Psoas muscle (tissue), 8 donors: ENCODE data around the gene MATN1. TPM values are rescaled to one million over a fixed set of nuclear protein-coding genes. Genes with fewer than 3 reads are reported as not detected.
A peak's percentile ranks its signal among the peaks of the same experiment; 100 is the strongest.

Experiments
- ATAC-seq, 4 donors: fragments of 200-7000 bp; cut with Tn5 transposase; one replicate each; pipeline ENCODE4 v1.9.1; 2020; ENCODE audit warnings: moderate library complexity in 3 of 4, mild to moderate bottlenecking in 2 of 4
- DNase-seq, 2 donors: peaks; one replicate each; pipeline ENCODE4 v3.0.0-alpha.2; 2020
- H3K27ac ChIP-seq: fragments of 200-600 bp; one replicate; pipeline ENCODE4 v1.8.0; 2022
- H3K27me3 ChIP-seq, 3 donors: fragments of 200-600 bp in 1 of 3; one replicate each; pipeline versions ENCODE4 v1.6.1 to v1.8.0; 2013 to 2022; ENCODE audit warnings: low read length in 2 of 3, mild to moderate bottlenecking in 2 of 3, moderate library complexity in 1 of 3; ENCODE audit not compliant: insufficient read depth in 3 of 3
- H3K36me3 ChIP-seq, 2 donors: fragments of 200-600 bp in 1 of 2; one replicate each; pipeline versions ENCODE4 v1.6.1 to v1.8.0; 2013 to 2022; ENCODE audit warnings: low read depth in 1 of 2, mild to moderate bottlenecking in 1 of 2, moderate library complexity in 1 of 2; ENCODE audit not compliant: insufficient read depth in 1 of 2
- H3K4me1 ChIP-seq: fragments of 200-600 bp; one replicate; pipeline ENCODE4 v1.8.0; 2022
- H3K4me3 ChIP-seq: fragments of 200-600 bp; one replicate; pipeline ENCODE4 v1.8.0; 2022; ENCODE audit warnings: mild to moderate bottlenecking
- H3K9me3 ChIP-seq: fragments of 200-600 bp; one replicate; pipeline ENCODE4 v1.8.0; 2022
- CTCF ChIP-seq: fragments of 200-600 bp; IDR thresholded peaks from one replicate; pipeline ENCODE4 v1.8.0; 2022; ENCODE audit warnings: antibody characterized with exemption
- WGBS, 3 donors: extraction: QIAGEN DNeasy Blood & Tissue Kit; methylation state at CpG; one replicate each; pipeline versions ENCODE4 v1.1.6 to v1.1.7; 2013; 5-methylcytosine and 5-hydroxymethylcytosine counted together
- intact Hi-C, 2 donors: fragments of 100-400 bp; cut with DNase I; formaldehyde crosslinking; loops; one replicate each; pipeline versions ENCODE4 v1.11.0 to v1.14.2; 2022
- polyA plus RNA-seq, 3 donors: library from polyadenylated mRNA; stranded (reverse); fragments of 200-250 nt; gene quantifications; one replicate each; pipeline ENCODE4 v1.2.3, GENCODE V29; 2013
- total RNA-seq, 4 donors: library from RNA; stranded (reverse); fragmentation: NEBNext Ultra II Directional in 2 of 4; extraction: Animal tissue kit (Norgen Biotek cat#: 25700) in 2 of 4; gene quantifications; one replicate each; pipeline versions ENCODE4 v1.2.1 to v1.2.4, GENCODE V29; 2021 to 2023
- donor health status: healthy with polysubstance abuse.
- donor health status: DM: no; HTN: no; CAD: no; lungs with moderate emphysema.
- donor health status: Bipolar disorder and iron deficiency.
- donor health status: healthy.
- donor health status: DM: yes; HTN: yes; CAD: no.
- donor health status: DM: no; HTN: no; CAD: no.
- donor health status: DM: no; HTN: no; CAD: no.
- donor health status: DM: yes; HTN: yes; CAD: no.

Gene MATN1
- total and polyA plus RNA-seq, 7 donors, result 0.03 to 0.07 (median 0.04) TPM; not detected in 4

- H3K27ac ChIP-seq, result no peak overlapping the region
- no peak overlapping the region for H3K4me3 ChIP-seq
- H3K4me1 ChIP-seq, result no peaks in the 10 kb centered on the region
- intact Hi-C loops, result no loop called here
- H3K27me3 ChIP-seq, result peaks cover 0 to 5% (median 2%) of the 10 kb centered on the region in 3 donors
- H3K36me3 ChIP-seq, result no peaks in the 10 kb centered on the region
- DNase-seq, result no peak
- no peaks in the 10 kb centered on the region for H3K9me3 ChIP-seq
- WGBS, 3 donors, result 55 to 82% (median 65%) methylated on average over 3 of the region's 3 CpGs
- no peak for ATAC-seq
- no peak for TF ChIP-seq CTCF
These were observed 45.2 kb downstream of the MATN1 start for GRCh38 chr1:30678209-30678608.

- H3K36me3 ChIP-seq, result no peaks in the 10 kb centered on the region
- no peak overlapping the region for H3K27ac ChIP-seq
- no peak for TF ChIP-seq CTCF
- no peaks in the 10 kb centered on the region for H3K9me3 ChIP-seq
- H3K4me3 ChIP-seq, result no peak overlapping the region
- H3K4me1 ChIP-seq, result no peaks in the 10 kb centered on the region
- intact Hi-C loops, result no loop called here
- peaks cover 0 to 4% (median 0%) of the 10 kb centered on the region in 3 donors for H3K27me3 ChIP-seq
- 89 to 90% (median 90%) methylated on average over 2 of the region's 2 CpGs for WGBS, 3 donors
- DNase-seq (no peak), ATAC-seq (no peak)
These were observed 45.9 kb downstream of the MATN1 start for GRCh38 chr1:30677471-30677870.

GRCh38 chr1:30675761-30676160, 47.6 kb downstream of the MATN1 start:
- Histone ChIP-seq H3K4me3 (no peak overlapping the region), H3K27me3 (peaks cover 0 to 4% (median 0%) of the 10 kb centered on the region in 3 donors), H3K4me1 (no peaks in the 10 kb centered on the region), H3K9me3 (no peaks in the 10 kb centered on the region), H3K36me3 (no peaks in the 10 kb centered on the region), H3K27ac (no peak overlapping the region)
- ATAC-seq (peak in 1 of 4 donors; percentile 46), DNase-seq (no peak)
- no peak for TF ChIP-seq CTCF
- 51 to 75% (median 69%) methylated on average over 2 of the region's 2 CpGs for WGBS, 3 donors
- intact Hi-C loops, result no loop called here

GRCh38 chr1:30675289-30675688, 48.1 kb downstream of the MATN1 start:
- intact Hi-C loops, result no loop called here
- Histone ChIP-seq H3K4me1 (no peaks in the 10 kb centered on the region), H3K27ac (no peak overlapping the region), H3K9me3 (no peaks in the 10 kb centered on the region), H3K36me3 (no peaks in the 10 kb centered on the region), H3K27me3 (peaks cover 0 to 4% (median 0%) of the 10 kb centered on the region in 3 donors), H3K4me3 (no peak overlapping the region)
- ATAC-seq, result no peak
- 85 to 96% (median 93%) methylated on average over 2 of the region's 2 CpGs for WGBS, 3 donors
- no peak for TF ChIP-seq CTCF
- no peak for DNase-seq

- Histone ChIP-seq H3K4me3 (no peak overlapping the region), H3K36me3 (no peaks in the 10 kb centered on the region), H3K27ac (no peak overlapping the region), H3K27me3 (no peaks in the 10 kb centered on the region), H3K4me1 (no peaks in the 10 kb centered on the region), H3K9me3 (no peaks in the 10 kb centered on the region)
- whole genome bisulfite sequencing, 3 donors, result 54 to 83% (median 81%) methylated on average over 3 of the region's 3 CpGs
- intact Hi-C loops, result no loop called here
- DNase-seq, result no peak
- no peak for TF ChIP-seq CTCF
- no peak for ATAC-seq
These were observed 50.0 kb downstream of the MATN1 start for GRCh38 chr1:30673395-30673794.
